ENCODE data around the gene MPZL3. TPM values are rescaled to one million over a fixed set of nuclear protein-coding genes. Genes with fewer than 3 reads are reported as not detected.

MPZL3 gene
- polyA plus RNA-seq, 2 of the 4 experiments (the other 2 are of a cell fraction), result 0.34 to 1.0 TPM

GRCh38 chr11:118233377-118233776, 18.8 kb downstream of the MPZL3 start:
- ATAC-seq (no peak), DNase-seq (ENCODE audit: low read depth in 1 of 2, low spot score in 1 of 2) (no peak), FAIRE-seq (no peak)
- Histone ChIP-seq H3K4me3 (no peak overlapping the region), H3K27ac (no peak overlapping the region), H3K9me3 (no peaks in the 10 kb centered on the region), H3K4me2 (no peak overlapping the region), H3K4me1 (no peaks in the 10 kb centered on the region)
- ChIA-PET POLR2A (no interaction called here), CTCF (interaction anchor here (1.0 kb wide), 1 partner anchor 8 kb away, joined by 3 read pairs; no protein-coding TSS in a partner anchor)
- 80% methylated on average over 5 of the region's 5 CpGs for WGBS (ENCODE audit: missing lambda C conversion rate)
- TF ChIP-seq EHMT2 (IDR thresholded peaks at IDR 0.05; ENCODE audit: low read depth), result no peak
- no peak for TF ChIP-seq ZFP36 (IDR thresholded peaks at IDR 0.05; ENCODE audit: borderline replicate concordance, partially characterized antibody)
- no peak for TF ChIP-seq CHD2 (IDR thresholded peaks at IDR 0.05; ENCODE audit: low read length, partially characterized antibody)
- no peak for TF ChIP-seq EHF (CRISPR knock-in tag; IDR thresholded peaks at IDR 0.05)
- no peak for TF ChIP-seq HES2 (IDR thresholded peaks at IDR 0.05)
- no peak for TF ChIP-seq HOXB5 (CRISPR knock-in tag; IDR thresholded peaks at IDR 0.05)
- TF ChIP-seq SMC3 (IDR thresholded peaks at IDR 0.05), result no peak
- TF ChIP-seq CBX2 (IDR thresholded peaks at IDR 0.05; ENCODE audit: borderline replicate concordance, low read depth), result no peak
- no peak for TF ChIP-seq NPAS2 (CRISPR knock-in tag; IDR thresholded peaks at IDR 0.05; ENCODE audit: borderline replicate concordance)
- TF ChIP-seq GATA3 (IDR thresholded peaks at IDR 0.05; ENCODE audit: borderline replicate concordance), result no peak
- TF ChIP-seq MYC (IDR thresholded peaks at IDR 0.05; ENCODE audit: borderline replicate concordance, low read length), result no peak
- TF ChIP-seq JUNB (IDR thresholded peaks at IDR 0.05), result no peak
- no peak for TF ChIP-seq FOSL2 (IDR thresholded peaks at IDR 0.05)
- no peak for TF ChIP-seq FOSL2 (CRISPR knock-in tag; IDR thresholded peaks at IDR 0.05)
- no peak for TF ChIP-seq USF2 (IDR thresholded peaks at IDR 0.05)
- no peak for TF ChIP-seq TFCP2L1 (CRISPR knock-in tag; IDR thresholded peaks at IDR 0.05)
- TF ChIP-seq SREBF2 (IDR thresholded peaks at IDR 0.05), result no peak
- TF ChIP-seq HOXB13 (CRISPR knock-in tag; IDR thresholded peaks at IDR 0.05; ENCODE audit: low read depth), result no peak
- TF ChIP-seq FOSB (CRISPR knock-in tag; IDR thresholded peaks at IDR 0.05), result no peak
- TF ChIP-seq RNF2 (IDR thresholded peaks at IDR 0.05; ENCODE audit: borderline replicate concordance, low read depth), result no peak

- no peak for FAIRE-seq
- ChIA-PET POLR2A (no interaction called here), CTCF (interaction anchor here (1.0 kb wide), 1 partner anchor 9 kb away, joined by 3 read pairs; no protein-coding TSS in a partner anchor)
- no peaks in the 10 kb centered on the region for H3K4me1 ChIP-seq
- H3K9me3 ChIP-seq, result no peaks in the 10 kb centered on the region
- no peak overlapping the region for H3K4me2 ChIP-seq
- no peak overlapping the region for H3K4me3 ChIP-seq
- no peak for ATAC-seq
- no peak for DNase-seq (ENCODE audit: low read depth in 1 of 2, low spot score in 1 of 2)
- H3K27ac ChIP-seq, result no peak overlapping the region
- WGBS (ENCODE audit: missing lambda C conversion rate), result 18% methylated on average over 1 of the region's 1 CpG
- TF ChIP-seq HOXA7 (CRISPR knock-in tag; IDR thresholded peaks at IDR 0.05) (no peak), CTCF (IDR thresholded peaks at IDR 0.05) (no peak), REST (IDR thresholded peaks at IDR 0.05) (no peak), ESRRA (IDR thresholded peaks at IDR 0.05; ENCODE audit: borderline replicate concordance, low read length) (no peak), ZFP36 (IDR thresholded peaks at IDR 0.05; ENCODE audit: borderline replicate concordance, partially characterized antibody) (no peak), ELK1 (IDR thresholded peaks at IDR 0.05; ENCODE audit: low read depth, low read length) (no peak), PBX3 (IDR thresholded peaks at IDR 0.05) (no peak), NPAS2 (CRISPR knock-in tag; IDR thresholded peaks at IDR 0.05; ENCODE audit: borderline replicate concordance) (no peak), ATOH8 (CRISPR knock-in tag; IDR thresholded peaks at IDR 0.05; ENCODE audit: low read depth) (no peak), TP53 (CRISPR knock-in tag; IDR thresholded peaks at IDR 0.05) (no peak), FOXS1 (CRISPR knock-in tag; IDR thresholded peaks at IDR 0.05) (no peak), EP300 (IDR thresholded peaks at IDR 0.05) (no peak), GATA3 (IDR thresholded peaks at IDR 0.05; ENCODE audit: borderline replicate concordance) (no peak)
These were observed 19.5 kb downstream of the MPZL3 start for GRCh38 chr11:118232659-118233058.

All from A549 (cell line).